ENCODE data around the gene BANP.
"Not testable (repeated sequence)": the region's sequence is repeated elsewhere in the genome, so short reads cannot be mapped to it uniquely, and the experiment has no call there.

Gene BANP

DNA sequence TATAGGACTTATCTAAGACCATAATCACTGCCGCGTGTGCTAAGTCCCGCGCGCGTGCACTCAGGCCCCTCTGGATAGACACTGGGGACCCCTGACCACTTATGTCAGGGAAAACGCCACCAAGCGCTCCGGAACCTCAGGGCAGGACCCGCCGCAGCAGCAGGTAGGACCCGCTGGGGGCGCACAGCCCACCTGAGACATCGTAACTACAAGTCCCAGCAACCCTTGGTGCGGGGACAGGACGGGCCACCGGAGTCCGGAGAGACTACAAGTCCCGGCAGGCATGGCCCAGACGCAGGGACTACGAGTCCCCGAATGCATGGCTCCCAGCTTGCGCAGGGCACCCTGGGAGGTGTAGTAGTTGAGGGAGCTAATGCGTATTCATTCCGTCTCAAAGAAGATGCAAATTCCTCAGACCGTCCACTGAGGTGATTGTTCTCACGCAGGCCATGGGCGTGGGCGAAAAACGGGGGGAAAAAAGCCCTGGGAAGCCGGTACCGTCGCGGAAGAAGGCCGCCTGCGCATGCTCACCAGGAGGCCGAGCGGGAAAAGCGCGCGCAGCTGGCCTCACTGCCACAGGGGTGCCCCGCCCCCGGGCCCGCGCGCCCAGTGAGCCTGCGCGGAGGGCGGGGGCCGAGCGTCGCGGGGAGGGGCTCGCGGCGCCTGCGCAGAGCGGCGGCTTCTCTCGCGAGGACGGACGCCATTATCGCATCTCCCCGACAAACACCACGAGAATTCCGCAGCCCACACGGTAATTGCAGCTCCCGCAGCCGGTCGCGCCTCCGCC, at the start of gene BANP:
Gene BANP (plus strand): TSS at position 670 of the 787 bp plus-strand sequence. CDS start 23,682 bp downstream, outside the sequence.
- peak; percentile 94 for DNase-seq

GRCh38 chr16:87904963-87905362, 46.3 kb upstream of the BANP start:
- DNase-seq, result not testable (repeated sequence)

GRCh38 chr16:87905521-87905920, 45.7 kb upstream of the BANP start:
- DNase-seq, result not testable (repeated sequence)

GRCh38 chr16:87908101-87908500, 43.1 kb upstream of the BANP start:
- DNase-seq, result not testable (repeated sequence)

DNA sequence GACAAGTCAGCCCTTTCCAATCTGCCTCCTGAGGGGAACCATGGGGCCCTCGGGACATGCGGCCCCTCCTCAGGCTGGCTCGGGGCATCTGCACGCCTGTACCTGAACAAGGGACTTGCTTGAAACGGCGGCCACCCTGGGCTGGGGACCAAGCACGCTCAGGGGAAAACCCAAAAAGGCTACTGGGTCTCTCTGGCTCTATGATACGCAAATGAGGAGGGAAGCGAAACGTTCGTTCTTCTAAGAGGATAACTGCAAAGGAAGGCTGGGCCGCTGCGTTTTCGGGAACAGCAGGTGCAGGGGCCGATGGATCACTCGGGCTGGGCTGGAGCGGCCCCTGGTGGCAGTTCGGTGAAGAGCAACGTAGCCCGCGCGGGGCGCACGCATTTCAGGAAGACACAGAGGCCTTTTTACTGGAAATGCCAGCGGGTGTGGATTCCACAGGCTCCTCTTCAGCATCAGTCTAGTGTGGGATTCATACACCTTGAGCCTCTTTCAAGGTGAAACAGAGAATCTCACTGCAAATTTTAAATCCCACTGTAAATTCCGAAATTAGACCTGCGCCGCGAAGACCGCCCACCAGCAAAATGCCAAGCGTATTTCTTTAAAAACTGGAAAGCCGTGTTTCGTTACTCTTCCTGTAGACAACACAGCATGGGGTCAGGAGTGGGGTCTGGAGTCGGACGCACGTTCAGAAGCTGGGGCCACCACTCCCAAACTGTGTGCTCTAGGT, 41.9 kb upstream of the BANP start:
- DNase-seq, result peak; percentile 14

GRCh38 chr16:87911106-87911763, 40.0 kb upstream of the BANP start:
- DNase-seq, result peak; percentile 44

DNA sequence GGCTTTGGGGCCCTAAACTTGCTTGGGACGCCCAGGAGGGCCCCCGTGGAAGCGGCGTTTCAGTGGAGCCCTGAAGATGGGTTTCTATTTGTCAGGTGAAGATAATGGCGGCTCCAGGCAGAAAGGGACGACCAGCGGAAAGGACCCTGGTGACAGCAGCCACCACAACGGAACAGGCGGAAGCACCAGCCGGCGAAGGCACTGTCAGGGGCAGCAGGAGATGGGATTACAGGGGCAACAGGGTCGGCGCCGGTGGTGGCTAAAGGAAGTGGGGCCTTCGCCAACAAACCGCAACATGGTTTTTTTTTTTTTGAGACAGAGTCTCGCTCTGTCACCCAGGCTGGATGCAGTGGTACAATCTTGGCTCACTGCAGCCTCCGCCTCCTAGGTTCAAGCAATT, 38.5 kb upstream of the BANP start:
- DNase-seq, result not testable (repeated sequence)

GRCh38 chr16:87914021-87914725, 37.1 kb upstream of the BANP start:
- not testable (repeated sequence) for DNase-seq

DNA sequence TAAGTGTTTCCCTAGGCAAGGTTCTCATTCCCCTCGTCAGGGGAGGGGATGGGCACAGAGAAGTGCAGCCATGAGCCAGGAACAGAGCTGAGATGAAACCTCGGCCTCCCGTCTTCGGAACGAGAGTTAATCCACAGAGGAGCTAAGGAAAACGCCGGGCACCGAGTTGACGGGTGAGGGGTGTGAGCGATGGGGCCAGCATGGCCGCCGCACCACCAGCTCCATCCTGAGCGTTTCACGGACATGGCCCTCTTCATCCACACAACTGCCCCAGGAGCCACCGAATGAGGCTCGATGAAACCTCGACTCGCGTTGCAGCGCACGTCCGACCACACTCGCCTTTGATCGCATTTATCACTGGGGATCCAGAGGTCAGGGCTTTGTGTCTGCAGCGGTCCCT, 36.4 kb upstream of the BANP start:
- no peak for DNase-seq

GRCh38 chr16:87917503-87917902, 33.7 kb upstream of the BANP start:
- DNase-seq, result no peak

DNA sequence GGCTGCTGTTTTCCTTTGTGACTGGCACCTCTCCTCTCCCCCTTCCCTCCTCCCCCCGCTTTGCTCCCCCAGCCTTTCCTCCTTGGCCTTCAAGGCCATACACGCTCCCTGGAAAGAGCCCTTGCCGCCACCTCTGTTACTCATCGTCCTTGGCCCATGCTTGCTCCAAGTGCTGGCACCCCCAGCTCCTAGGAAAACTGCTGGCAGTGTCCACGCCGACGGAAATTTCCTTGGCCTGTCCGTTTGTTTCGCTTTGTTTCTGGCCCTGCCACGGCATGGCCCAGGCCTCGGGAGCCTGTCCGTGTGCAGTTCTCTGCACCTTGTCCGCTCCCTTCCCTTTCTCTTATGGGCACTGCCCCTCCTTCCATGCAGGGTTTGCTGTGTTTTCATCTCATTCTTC, 32.9 kb upstream of the BANP start:
- no peak for DNase-seq

DNA sequence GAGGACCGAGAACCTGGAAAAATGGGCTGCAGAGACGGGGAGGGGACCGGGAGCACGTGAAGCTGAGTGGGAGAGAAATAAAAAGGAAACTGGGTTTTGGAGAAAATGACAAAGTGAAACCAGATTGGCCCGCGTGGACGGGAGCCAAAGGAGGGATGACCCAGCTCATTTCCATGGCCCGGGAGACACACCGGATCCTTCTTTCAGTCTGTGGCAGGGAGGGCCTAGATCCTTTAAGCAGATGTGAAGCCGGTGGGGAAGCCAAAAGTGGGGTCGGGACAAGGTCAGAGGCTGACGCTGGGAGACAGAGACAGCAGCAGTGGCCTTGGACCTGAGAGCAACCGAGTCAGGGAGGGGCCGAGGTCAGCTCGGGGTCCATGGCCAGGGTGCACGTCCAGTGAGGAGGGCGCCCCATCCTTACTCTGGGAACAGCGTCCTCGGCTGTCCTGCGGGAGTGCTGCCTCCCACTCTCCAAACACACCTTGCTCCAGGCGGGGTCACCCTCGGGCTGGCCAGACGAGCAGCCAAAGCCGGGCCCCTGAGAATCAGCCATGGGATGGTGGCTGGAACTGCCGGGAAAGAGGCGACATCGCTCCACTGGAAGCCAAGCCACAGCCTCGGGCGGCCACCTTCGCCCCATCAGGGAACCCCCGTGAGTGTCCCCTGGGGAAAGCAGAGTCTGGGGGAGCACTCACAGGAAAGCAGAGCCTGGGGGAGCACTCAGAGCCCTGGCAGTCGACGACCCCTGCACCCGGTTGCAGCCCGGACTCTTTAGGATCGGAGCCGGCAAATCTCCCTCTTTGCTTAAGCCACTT, 32.2 kb upstream of the BANP start:
- no peak for DNase-seq

DNA sequence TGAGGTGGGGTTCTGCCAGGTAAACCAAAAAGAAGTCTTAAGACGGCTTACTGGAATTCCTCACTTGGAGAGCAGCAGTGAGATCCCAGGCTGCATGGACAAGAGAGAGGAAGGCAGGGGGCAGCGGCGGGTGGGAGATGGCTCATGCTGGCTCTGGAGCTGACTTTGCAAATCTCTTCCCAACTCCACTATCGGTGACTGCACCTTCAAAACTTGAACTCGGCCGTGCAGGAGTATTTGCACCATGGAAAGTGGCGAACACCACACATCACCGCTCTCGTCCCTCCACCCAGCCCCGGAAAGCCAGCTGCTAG, 31.6 kb upstream of the BANP start:
- DNase-seq, result no peak

GRCh38 chr16:87921236-87921773, 29.9 kb upstream of the BANP start:
- no peak for DNase-seq

DNA sequence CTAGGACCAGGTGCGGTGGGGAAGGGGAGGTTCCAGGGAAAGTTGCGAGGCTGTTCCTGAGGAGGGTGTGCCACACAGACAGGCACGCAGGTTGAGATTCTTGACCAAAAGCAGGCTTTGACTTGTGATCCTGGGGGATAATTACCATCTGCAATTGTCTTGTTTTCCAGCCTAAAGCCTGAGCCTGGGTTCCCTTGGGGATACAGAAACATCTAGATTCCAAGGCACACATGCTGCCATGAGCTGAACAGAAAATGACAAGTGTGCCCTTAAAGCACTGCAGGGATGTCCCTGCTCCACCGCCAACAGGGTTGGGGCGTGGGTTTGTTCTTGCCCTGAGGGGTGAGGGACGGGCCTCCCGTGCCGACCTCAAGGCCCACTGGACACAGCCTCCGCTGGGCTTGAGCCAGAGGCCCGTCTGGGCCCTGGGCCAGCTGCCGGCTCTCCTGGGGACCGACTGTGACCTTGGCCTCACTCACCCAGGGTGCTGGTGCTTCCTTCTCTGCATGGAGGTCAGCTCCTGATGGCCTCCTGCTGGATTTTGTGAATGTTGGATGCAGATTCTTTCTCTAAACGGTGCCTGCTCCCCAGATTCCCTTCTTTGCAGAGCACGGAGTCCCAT, 28.9 kb upstream of the BANP start:
- no peak for DNase-seq

- peak; percentile 80 for DNase-seq
Observed at GRCh38 chr16:87924041-87924810, 27.0 kb upstream of the BANP start.

- peak; percentile 88 for DNase-seq
Observed at GRCh38 chr16:87924811-87925670, 26.2 kb upstream of the BANP start.

DNA sequence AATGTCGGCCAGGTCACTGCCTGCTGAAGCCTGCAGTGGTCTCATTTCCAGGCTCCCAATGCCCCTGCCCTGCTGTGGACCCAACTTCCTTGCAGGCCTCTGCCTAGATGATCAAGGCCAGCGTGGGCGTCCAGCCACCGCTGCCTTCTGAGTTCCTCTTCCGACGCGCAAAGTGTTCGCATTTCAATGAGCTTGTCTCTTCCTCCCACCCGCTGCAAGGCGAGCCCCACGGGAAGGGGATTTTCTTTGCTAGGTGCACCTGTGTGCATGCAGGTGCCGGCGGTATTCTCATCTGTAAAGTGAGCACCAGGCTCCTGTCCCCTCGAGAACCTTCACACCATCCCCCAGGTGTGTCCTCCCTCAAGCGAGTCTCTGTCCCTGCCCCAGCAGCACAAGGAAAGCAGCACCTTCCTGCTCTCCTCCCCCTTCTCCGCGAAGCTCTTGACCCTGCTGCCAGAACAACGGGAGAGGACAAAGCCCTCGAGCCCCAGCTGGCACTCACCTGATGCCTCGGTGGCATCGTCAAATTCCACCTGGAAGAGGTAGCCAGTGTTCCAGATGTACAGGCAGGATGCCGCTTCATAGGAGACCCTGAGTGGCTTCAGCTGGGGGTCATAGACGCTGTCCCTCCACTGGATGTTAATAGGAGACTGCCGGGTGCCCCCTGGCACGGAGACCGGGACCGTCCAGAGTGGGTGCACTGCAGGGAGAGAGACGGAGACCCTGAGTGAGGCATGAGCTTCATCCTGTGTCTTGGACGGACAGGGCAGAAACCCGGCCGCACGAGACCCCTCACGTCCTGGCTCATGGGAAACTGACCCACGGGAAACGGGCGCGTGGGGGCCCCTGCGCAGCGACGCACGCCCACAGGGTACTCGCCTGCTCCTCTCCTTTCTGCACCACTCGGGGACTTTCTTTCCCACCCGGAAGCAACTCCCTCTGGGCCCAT, 24.7 kb upstream of the BANP start:
- no peak for DNase-seq

GRCh38 chr16:87927195-87927562, 24.1 kb upstream of the BANP start:
- DNase-seq, result no peak

Measured in DMS 273 treated with DMSO at 0.1 percent for 48 hours (cell line).